Liver (tissue), 3 donors: ENCODE measurements around the gene NR5A2.

Experiments
- EGR1 ChIP-seq, 2 donors: IDR thresholded peaks; 2 replicates each; pipeline ENCODE4 v1.6.1; 2016 to 2018; ENCODE audit warnings: antibody characterized with exemption in 2 of 2, low read depth in 2 of 2
- FOXA1 ChIP-seq: IDR thresholded peaks from 2 replicates; pipeline ENCODE4 v1.6.1; 2016; ENCODE audit warnings: antibody characterized with exemption
- GABPA ChIP-seq, 2 donors: IDR thresholded peaks in 1 of 2; conservative IDR thresholded peaks in 1 of 2; 2 replicates each; pipeline ENCODE4 v1.6.1; 2016; ENCODE audit warnings: antibody characterized with exemption in 2 of 2, mild to moderate bottlenecking in 1 of 2, moderate library complexity in 1 of 2
- HNF4A ChIP-seq, 2 donors: conservative IDR thresholded peaks; 2 replicates each; pipeline ENCODE4 v1.6.1; 2016; ENCODE audit warnings: antibody characterized with exemption in 2 of 2, mild to moderate bottlenecking in 2 of 2
- JUND ChIP-seq, 2 donors: IDR thresholded peaks; 2 replicates each; pipeline ENCODE4 v1.6.1; 2016; ENCODE audit warnings: antibody characterized with exemption in 2 of 2
- RAD21 ChIP-seq, 2 donors: IDR thresholded peaks; 2 replicates each; pipeline ENCODE4 v1.6.1; 2016; ENCODE audit warnings: antibody characterized with exemption in 2 of 2, mild to moderate bottlenecking in 2 of 2
- RXRA ChIP-seq, 2 donors: IDR thresholded peaks; 2 replicates each; pipeline ENCODE4 v1.6.1; 2017 to 2018; ENCODE audit warnings: antibody characterized with exemption in 2 of 2, mild to moderate bottlenecking in 1 of 2
- SP1 ChIP-seq: IDR thresholded peaks from 2 replicates; pipeline ENCODE4 v1.6.1; 2018; ENCODE audit warnings: antibody characterized with exemption, mild to moderate bottlenecking
- TAF1 ChIP-seq: conservative IDR thresholded peaks from 2 replicates; pipeline ENCODE4 v1.6.1; 2016; ENCODE audit warnings: antibody characterized with exemption, mild to moderate bottlenecking
- TF ChIP-seq, protein P1 (sequence below): fragments of 150-350 bp; IDR thresholded peaks from 2 replicates; pipeline ENCODE4 v1.5.1; 2017; ENCODE audit warnings: improper control_type of control experiment, low read depth, low read length; ENCODE audit not compliant: missing input control
- TF ChIP-seq, protein P2 (sequence below): IDR thresholded peaks from 2 replicates; pipeline ENCODE4 v1.6.1; 2016; ENCODE audit warnings: antibody characterized with exemption, mild to moderate bottlenecking
- TF ChIP-seq, protein P3 (sequence below): IDR thresholded peaks from 2 replicates; pipeline ENCODE4 v1.6.1; 2016; ENCODE audit warnings: antibody characterized with exemption
- TF ChIP-seq, protein P4 (sequence below): IDR thresholded peaks from 2 replicates; pipeline ENCODE4 v1.6.1; 2016; ENCODE audit warnings: antibody characterized with exemption
- donor health status: healthy.
- donor health status: healthy.

DNA sequence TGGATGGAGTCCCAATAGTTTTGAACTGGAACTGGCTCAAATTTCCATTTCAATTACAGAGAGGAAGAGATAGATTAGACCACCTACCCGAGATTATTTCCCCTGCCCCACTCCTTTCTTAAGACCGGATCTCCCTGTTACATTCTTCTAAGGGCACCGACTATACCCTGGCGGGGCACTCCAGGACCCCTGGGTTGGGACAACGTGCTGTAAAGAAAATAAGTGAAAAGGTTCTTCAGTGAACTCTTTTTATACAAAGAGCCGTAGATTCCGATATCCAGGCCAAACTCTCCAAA is 6.7 kb downstream of the NR5A2 start:
- TF ChIP-seq, protein P1, sequence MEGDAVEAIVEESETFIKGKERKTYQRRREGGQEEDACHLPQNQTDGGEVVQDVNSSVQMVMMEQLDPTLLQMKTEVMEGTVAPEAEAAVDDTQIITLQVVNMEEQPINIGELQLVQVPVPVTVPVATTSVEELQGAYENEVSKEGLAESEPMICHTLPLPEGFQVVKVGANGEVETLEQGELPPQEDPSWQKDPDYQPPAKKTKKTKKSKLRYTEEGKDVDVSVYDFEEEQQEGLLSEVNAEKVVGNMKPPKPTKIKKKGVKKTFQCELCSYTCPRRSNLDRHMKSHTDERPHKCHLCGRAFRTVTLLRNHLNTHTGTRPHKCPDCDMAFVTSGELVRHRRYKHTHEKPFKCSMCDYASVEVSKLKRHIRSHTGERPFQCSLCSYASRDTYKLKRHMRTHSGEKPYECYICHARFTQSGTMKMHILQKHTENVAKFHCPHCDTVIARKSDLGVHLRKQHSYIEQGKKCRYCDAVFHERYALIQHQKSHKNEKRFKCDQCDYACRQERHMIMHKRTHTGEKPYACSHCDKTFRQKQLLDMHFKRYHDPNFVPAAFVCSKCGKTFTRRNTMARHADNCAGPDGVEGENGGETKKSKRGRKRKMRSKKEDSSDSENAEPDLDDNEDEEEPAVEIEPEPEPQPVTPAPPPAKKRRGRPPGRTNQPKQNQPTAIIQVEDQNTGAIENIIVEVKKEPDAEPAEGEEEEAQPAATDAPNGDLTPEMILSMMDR, result no peak
- TF ChIP-seq, protein P2, sequence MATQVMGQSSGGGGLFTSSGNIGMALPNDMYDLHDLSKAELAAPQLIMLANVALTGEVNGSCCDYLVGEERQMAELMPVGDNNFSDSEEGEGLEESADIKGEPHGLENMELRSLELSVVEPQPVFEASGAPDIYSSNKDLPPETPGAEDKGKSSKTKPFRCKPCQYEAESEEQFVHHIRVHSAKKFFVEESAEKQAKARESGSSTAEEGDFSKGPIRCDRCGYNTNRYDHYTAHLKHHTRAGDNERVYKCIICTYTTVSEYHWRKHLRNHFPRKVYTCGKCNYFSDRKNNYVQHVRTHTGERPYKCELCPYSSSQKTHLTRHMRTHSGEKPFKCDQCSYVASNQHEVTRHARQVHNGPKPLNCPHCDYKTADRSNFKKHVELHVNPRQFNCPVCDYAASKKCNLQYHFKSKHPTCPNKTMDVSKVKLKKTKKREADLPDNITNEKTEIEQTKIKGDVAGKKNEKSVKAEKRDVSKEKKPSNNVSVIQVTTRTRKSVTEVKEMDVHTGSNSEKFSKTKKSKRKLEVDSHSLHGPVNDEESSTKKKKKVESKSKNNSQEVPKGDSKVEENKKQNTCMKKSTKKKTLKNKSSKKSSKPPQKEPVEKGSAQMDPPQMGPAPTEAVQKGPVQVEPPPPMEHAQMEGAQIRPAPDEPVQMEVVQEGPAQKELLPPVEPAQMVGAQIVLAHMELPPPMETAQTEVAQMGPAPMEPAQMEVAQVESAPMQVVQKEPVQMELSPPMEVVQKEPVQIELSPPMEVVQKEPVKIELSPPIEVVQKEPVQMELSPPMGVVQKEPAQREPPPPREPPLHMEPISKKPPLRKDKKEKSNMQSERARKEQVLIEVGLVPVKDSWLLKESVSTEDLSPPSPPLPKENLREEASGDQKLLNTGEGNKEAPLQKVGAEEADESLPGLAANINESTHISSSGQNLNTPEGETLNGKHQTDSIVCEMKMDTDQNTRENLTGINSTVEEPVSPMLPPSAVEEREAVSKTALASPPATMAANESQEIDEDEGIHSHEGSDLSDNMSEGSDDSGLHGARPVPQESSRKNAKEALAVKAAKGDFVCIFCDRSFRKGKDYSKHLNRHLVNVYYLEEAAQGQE, result no peak
- TF ChIP-seq, protein P3, sequence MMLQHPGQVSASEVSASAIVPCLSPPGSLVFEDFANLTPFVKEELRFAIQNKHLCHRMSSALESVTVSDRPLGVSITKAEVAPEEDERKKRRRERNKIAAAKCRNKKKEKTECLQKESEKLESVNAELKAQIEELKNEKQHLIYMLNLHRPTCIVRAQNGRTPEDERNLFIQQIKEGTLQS, result no peak
- TF ChIP-seq, protein P4, sequence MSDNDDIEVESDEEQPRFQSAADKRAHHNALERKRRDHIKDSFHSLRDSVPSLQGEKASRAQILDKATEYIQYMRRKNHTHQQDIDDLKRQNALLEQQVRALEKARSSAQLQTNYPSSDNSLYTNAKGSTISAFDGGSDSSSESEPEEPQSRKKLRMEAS, result no peak
- TF ChIP-seq RAD21 (IDR thresholded peaks at IDR 0.05) (no peak), GABPA (IDR thresholded peaks at IDR 0.05 in 1 of 2, conservative IDR thresholded peaks at IDR 0.05 in 1 of 2) (no peak), EGR1 (IDR thresholded peaks at IDR 0.05; ENCODE audit: low read depth in 2 of 2) (no peak), HNF4A (conservative IDR thresholded peaks at IDR 0.05) (no peak), RXRA (IDR thresholded peaks at IDR 0.05) (no peak), FOXA1 (no peak), SP1 (no peak), TAF1 (no peak), JUND (IDR thresholded peaks at IDR 0.05) (no peak)
